SK-N-SH treated with all-trans-retinoic acid at 6 μM for 48 hours (cell line): ENCODE measurements around the gene ATRNL1.

Experiments
- ATAC-seq: fragments of 200-7000 bp; cut with Tn5 transposase; 3 replicates; pipeline ENCODE4 v1.9.1; 2020; ENCODE audit warnings: mild to moderate bottlenecking, moderate library complexity
- ARNTL ChIP-seq: fragments of 450-650 bp; formaldehyde crosslinking; IDR thresholded peaks from 2 replicates; pipeline ENCODE4 v1.5.0; 2020; ENCODE audit warnings: low read depth, mild to moderate bottlenecking, moderate library complexity, borderline replicate concordance
- BACH2 ChIP-seq: fragments of 250-450 bp; sonication (Bioruptor Pico); IDR thresholded peaks from 2 replicates; pipeline ENCODE4 v1.9.0; 2021; ENCODE audit warnings: mild to moderate bottlenecking, borderline replicate concordance
- CREB5 ChIP-seq: fragments of 250-450 bp; sonication (Bioruptor Pico); IDR thresholded peaks from 2 replicates; pipeline ENCODE4 v1.5.1; 2020; ENCODE audit warnings: low read depth, mild to moderate bottlenecking, moderate library complexity
- CSRNP3 ChIP-seq: fragments of 250-450 bp; sonication (Bioruptor Pico); IDR thresholded peaks from 2 replicates; pipeline ENCODE4 v1.5.1; 2021; ENCODE audit warnings: mild to moderate bottlenecking, moderate library complexity
- GLIS3 ChIP-seq: fragments of 250-450 bp; sonication (Bioruptor Pico); IDR thresholded peaks from 2 replicates; pipeline ENCODE4 v1.5.0; 2020; ENCODE audit warnings: mild to moderate bottlenecking, moderate library complexity
- ISL1 ChIP-seq: fragments of 250-450 bp; sonication (Bioruptor Pico); IDR thresholded peaks from 2 replicates; pipeline ENCODE4 v2.1.2; 2022; ENCODE audit warnings: mild to moderate bottlenecking, moderate library complexity
- OSR1 ChIP-seq: fragments of 250-450 bp; sonication (Bioruptor Pico); IDR thresholded peaks from 2 replicates; pipeline ENCODE4 v1.8.0; 2022; ENCODE audit warnings: moderate library complexity, mild to moderate bottlenecking, inconsistent platforms
- PATZ1 ChIP-seq: fragments of 250-450 bp; sonication (Bioruptor Pico); IDR thresholded peaks from 2 replicates; pipeline ENCODE4 v1.8.0; 2020; ENCODE audit warnings: mild to moderate bottlenecking, moderate library complexity, borderline replicate concordance
- POU6F1 ChIP-seq: fragments of 250-450 bp; sonication (Bioruptor Pico); IDR thresholded peaks from 2 replicates; pipeline ENCODE4 v1.8.0; 2021; ENCODE audit warnings: low read depth, mild to moderate bottlenecking, moderate library complexity, borderline replicate concordance
- PPARA ChIP-seq: fragments of 250-450 bp; sonication (Bioruptor Pico); IDR thresholded peaks from 2 replicates; pipeline ENCODE4 v1.5.0; 2020; ENCODE audit warnings: mild to moderate bottlenecking, borderline replicate concordance
- RARB ChIP-seq: fragments of 250-450 bp; sonication (Bioruptor Pico); IDR thresholded peaks from 2 replicates; pipeline ENCODE4 v1.8.0; 2021; ENCODE audit warnings: mild to moderate bottlenecking, moderate library complexity
- SNAI2 ChIP-seq: fragments of 250-450 bp; sonication (Bioruptor Pico); IDR thresholded peaks from 2 replicates; pipeline ENCODE4 v1.5.0; 2020; ENCODE audit warnings: mild to moderate bottlenecking, moderate library complexity
- TCF4 ChIP-seq: fragments of 250-450 bp; sonication (Bioruptor Pico); IDR thresholded peaks from 2 replicates; pipeline ENCODE4 v1.8.0; 2021; ENCODE audit warnings: mild to moderate bottlenecking, moderate library complexity, borderline replicate concordance
- TOX ChIP-seq: fragments of 250-450 bp; sonication (Bioruptor Pico); IDR thresholded peaks from 2 replicates; pipeline ENCODE4 v1.8.0; 2021; ENCODE audit warnings: mild to moderate bottlenecking, moderate library complexity, borderline replicate concordance
- ZC3H10 ChIP-seq: fragments of 250-450 bp; sonication (Bioruptor Pico); IDR thresholded peaks from 2 replicates; pipeline ENCODE4 v1.5.1; 2021; ENCODE audit warnings: mild to moderate bottlenecking, moderate library complexity
- ZFP30 ChIP-seq: fragments of 450-650 bp; formaldehyde crosslinking; IDR thresholded peaks from 2 replicates; pipeline ENCODE4 v1.5.0; 2022; ENCODE audit warnings: mild to moderate bottlenecking, moderate library complexity
- ZNF565 ChIP-seq: fragments of 450-650 bp; formaldehyde crosslinking; conservative IDR thresholded peaks from 2 replicates; pipeline ENCODE4 v1.5.0; 2020; ENCODE audit warnings: low read depth, mild to moderate bottlenecking, moderate library complexity
- ZNF70 ChIP-seq: fragments of 450-650 bp; formaldehyde crosslinking; IDR thresholded peaks from 2 replicates; pipeline ENCODE4 v1.5.0; 2020; ENCODE audit warnings: mild to moderate bottlenecking, moderate library complexity
- ZNF8 ChIP-seq: fragments of 450-650 bp; formaldehyde crosslinking; IDR thresholded peaks from 2 replicates; pipeline ENCODE4 v1.5.0; 2020; ENCODE audit warnings: mild to moderate bottlenecking, moderate library complexity

ATRNL1 gene

GRCh38 chr10:115760131-115760530 is 667.0 kb downstream of the ATRNL1 start:
- no peak for TF ChIP-seq TOX (CRISPR knock-in tag)
- TF ChIP-seq OSR1 (CRISPR knock-in tag): no peak
- TF ChIP-seq GLIS3: no peak
- TF ChIP-seq ZNF565 (CRISPR knock-in tag): no peak
- TF ChIP-seq ZNF70 (CRISPR knock-in tag): no peak
- TF ChIP-seq CSRNP3 (CRISPR knock-in tag): no peak
- TF ChIP-seq ZC3H10 (CRISPR knock-in tag): no peak
- TF ChIP-seq PATZ1: no peak
- TF ChIP-seq RARB (CRISPR knock-in tag): no peak
- TF ChIP-seq TCF4 (CRISPR knock-in tag): no peak
- TF ChIP-seq ZFP30: no peak
- no peak for TF ChIP-seq CREB5 (CRISPR knock-in tag)
- TF ChIP-seq ISL1 (CRISPR knock-in tag): no peak
- TF ChIP-seq SNAI2 (CRISPR knock-in tag): no peak
- no peak for TF ChIP-seq POU6F1
- no peak for TF ChIP-seq BACH2 (CRISPR knock-in tag)
- TF ChIP-seq ARNTL: no peak
- TF ChIP-seq PPARA (CRISPR knock-in tag): no peak
- TF ChIP-seq ZNF8 (CRISPR knock-in tag): no peak
- no peak for ATAC-seq

GRCh38 chr10:115761166-115761565 is 668.0 kb downstream of the ATRNL1 start:
- no peak for ATAC-seq
- TF ChIP-seq CREB5 (CRISPR knock-in tag) (no peak), TCF4 (CRISPR knock-in tag) (no peak), PATZ1 (no peak), ZNF8 (CRISPR knock-in tag) (no peak), POU6F1 (no peak), RARB (CRISPR knock-in tag) (no peak), PPARA (CRISPR knock-in tag) (no peak), SNAI2 (CRISPR knock-in tag) (no peak), OSR1 (CRISPR knock-in tag) (no peak), ZFP30 (no peak), CSRNP3 (CRISPR knock-in tag) (no peak), GLIS3 (no peak), ARNTL (no peak), BACH2 (CRISPR knock-in tag) (no peak), ZNF70 (CRISPR knock-in tag) (no peak)
